ENCODE measurements around the gene C22orf23.

- TF ChIP-seq POLR2AphosphoS5 (IDR thresholded peaks at IDR 0.05; ENCODE audit: low read depth, low read length) (no peak), POLR2A (IDR thresholded peaks at IDR 0.05; ENCODE audit: low read depth, low read length) (no peak), TAF1 (IDR thresholded peaks at IDR 0.05; ENCODE audit: low read depth, low read length) (no peak), SPI1 (IDR thresholded peaks at IDR 0.05; ENCODE audit: low read depth, low read length) (no peak), POU2F2 (IDR thresholded peaks at IDR 0.05; ENCODE audit: low read depth, low read length) (no peak), PAX5 (IDR thresholded peaks at IDR 0.05; ENCODE audit: insufficient read depth, low read length, severe bottlenecking) (no peak)
Measured at GRCh38 chr22:37979782-37980181, 26.4 kb upstream of the C22orf23 start.
